GM21526 (cell line): ENCODE measurements around the gene VPS72.
"Not testable (repeated sequence)": the region's sequence is repeated elsewhere in the genome, so short reads cannot be mapped to it uniquely, and the experiment has no call there.

ENCODE experiments used
- ATAC-seq: cut with Tn5 transposase; IDR thresholded peaks from one replicate; pipeline ENCODE4 v1.9.1; 2021; ENCODE audit warnings: moderate library complexity; ENCODE audit not compliant: unreplicated experiment, low FRiP score

Gene VPS72

DNA sequence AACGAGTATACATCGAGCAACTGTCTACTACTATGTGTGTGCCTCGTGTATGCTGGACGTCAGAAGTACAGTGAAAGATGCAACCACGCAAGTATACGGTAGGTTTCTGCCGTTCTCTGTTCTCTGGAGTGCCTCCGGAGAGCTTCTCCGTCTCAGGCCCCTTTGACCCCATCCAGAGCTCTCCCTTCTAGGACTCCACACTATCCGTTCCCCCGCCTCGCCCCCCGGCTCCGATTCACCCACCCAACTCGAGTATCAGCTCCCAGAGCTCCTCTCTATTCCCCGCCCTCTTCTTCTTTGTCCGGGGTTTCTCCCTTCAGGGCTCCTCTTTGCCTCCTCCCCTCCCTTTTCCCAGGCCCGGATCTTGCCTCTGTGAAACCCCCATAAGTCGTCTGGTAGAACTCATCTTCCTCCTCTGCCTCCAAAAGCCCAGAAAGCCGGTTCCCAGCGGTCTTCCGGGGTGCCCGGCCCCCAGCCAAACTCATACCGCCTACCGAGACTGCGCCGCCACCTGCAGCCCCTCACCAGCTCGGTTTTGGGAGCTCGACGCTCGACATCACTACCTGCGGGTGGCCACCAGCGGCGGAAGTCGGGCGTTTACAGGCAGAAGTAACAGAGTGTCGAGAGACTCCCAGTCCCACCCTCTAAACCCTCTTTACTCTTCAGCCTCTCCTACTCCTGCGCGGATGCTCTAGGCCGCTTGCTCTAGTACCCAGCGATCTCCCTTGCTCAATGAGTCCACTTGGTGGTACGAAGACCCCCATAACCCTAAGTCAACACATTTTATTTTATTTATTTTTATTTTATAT, at the start of gene VPS72:
TSS of gene VPS72 (minus strand) at position 561 of the 809 bp plus-strand sequence. CDS start at position 485, 76 bp downstream.
- peak; percentile 79 for ATAC-seq

- no peak for ATAC-seq
Measured at GRCh38 chr1:151238467-151238739, 48.4 kb upstream of the VPS72 start.

- ATAC-seq = no peak
Measured at GRCh38 chr1:151237678-151238466, 47.9 kb upstream of the VPS72 start.

- ATAC-seq = no peak
Measured at GRCh38 chr1:151235235-151235634, 45.2 kb upstream of the VPS72 start.

GRCh38 chr1:151222130-151222529, 32.1 kb upstream of the VPS72 start:
- no peak for ATAC-seq

DNA sequence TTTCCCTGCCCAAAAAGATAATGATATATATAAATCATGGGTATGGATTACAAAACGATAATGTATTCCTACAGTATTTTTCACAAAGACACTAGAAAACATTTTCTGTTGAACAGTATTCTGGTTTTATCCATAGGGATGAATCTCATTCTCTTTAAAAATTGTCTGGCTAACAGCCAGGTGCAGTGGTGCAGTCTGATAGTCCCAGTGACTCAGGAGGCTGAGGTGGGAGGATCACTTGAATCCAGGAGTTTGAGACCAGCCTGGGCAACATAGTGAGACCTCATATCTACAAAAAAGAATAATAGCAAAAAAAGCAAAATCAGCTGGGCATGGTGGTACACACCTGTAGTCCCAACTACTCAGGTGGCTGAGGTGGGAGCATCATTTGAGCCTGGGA, 31.6 kb upstream of the VPS72 start:
- ATAC-seq = no peak

- no peak for ATAC-seq
Measured at GRCh38 chr1:151213560-151213959, 23.6 kb upstream of the VPS72 start.

- no peak for ATAC-seq
Measured at GRCh38 chr1:151211972-151212705, 22.1 kb upstream of the VPS72 start.

DNA sequence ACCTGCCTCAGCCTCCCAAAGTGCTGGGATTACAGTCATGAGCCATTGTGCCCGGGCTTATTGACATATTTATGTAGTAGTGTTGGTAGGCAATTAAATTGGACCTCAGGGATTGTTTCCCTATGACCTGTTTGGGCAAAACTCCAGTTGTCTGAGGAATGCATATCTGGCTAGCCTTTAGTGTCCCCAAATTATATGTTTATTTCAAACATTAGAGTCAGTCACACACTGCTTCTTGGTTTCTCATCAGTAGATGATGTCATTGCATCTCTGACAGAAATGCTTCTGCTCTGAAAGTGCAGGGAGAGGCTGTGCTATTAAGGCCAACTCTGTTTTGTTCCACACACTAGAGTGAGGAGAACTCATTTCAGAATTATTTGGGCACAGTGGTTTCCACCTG, 20.8 kb upstream of the VPS72 start:
- ATAC-seq = no peak

- not testable (repeated sequence) for ATAC-seq
Measured at GRCh38 chr1:151205381-151205965, 15.5 kb upstream of the VPS72 start.

DNA sequence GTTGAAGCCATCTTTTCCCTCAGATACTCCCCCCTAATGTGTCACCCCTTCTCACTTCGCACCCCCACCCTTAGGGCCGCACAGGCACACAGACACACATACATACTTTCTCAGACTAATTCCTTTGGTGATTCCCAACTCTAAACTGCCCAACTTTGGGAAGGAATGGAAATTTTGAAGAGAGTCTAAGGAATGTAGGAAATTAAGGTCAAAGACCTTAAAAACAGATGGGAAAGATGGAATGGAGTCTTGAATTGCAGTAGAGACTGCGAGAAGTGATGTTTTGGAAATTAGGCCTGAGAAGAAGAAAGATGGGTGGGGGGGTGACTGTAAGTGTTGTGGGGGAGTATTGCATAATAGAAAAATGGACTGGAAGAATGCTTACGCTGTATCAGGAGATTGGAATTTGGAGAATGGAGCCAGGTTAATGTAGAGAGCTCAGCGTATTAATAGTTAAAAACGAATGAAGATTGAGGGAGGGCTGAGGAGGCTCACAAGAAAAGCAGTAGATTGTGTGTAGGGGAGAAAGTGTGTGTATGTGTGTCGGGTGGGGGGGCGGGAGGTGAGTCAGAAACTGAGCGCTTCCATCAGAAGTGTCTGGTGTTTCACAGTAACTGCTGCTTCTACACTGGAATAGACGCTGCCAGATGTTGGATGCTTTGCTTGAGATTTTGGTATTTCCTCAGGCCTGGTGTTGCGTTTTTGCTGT, 10.0 kb upstream of the VPS72 start:
- no peak for ATAC-seq

- ATAC-seq = peak; percentile 75
Measured at GRCh38 chr1:151198254-151199127, 8.5 kb upstream of the VPS72 start, which contains the start of gene PIP5K1A. Gene PIP5K1A, plus strand, starts transcription at chr1:151198552. Its CDS starts 445 bp downstream, at chr1:151198997.

DNA sequence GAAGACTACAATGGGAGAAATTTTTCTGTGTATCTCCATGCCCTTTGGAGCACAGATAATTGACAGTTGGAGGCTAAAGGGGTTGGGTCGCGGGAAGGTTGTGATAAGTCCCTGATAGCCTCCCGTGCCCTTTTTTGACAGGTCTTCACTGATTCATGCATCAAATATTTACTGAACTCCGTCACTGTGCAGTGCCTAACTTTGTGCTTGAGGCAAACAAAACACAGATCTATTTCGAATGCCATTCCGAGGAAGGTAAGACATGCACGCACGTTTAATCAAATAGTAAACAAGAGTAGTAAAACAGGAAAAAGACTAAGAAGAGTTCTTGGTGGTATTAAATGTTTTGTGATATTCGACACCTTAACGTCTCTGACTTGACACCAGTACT, 7.9 kb upstream of the VPS72 start:
- ATAC-seq = no peak

GRCh38 chr1:151196292-151196800, 6.3 kb upstream of the VPS72 start:
- no peak for ATAC-seq

DNA sequence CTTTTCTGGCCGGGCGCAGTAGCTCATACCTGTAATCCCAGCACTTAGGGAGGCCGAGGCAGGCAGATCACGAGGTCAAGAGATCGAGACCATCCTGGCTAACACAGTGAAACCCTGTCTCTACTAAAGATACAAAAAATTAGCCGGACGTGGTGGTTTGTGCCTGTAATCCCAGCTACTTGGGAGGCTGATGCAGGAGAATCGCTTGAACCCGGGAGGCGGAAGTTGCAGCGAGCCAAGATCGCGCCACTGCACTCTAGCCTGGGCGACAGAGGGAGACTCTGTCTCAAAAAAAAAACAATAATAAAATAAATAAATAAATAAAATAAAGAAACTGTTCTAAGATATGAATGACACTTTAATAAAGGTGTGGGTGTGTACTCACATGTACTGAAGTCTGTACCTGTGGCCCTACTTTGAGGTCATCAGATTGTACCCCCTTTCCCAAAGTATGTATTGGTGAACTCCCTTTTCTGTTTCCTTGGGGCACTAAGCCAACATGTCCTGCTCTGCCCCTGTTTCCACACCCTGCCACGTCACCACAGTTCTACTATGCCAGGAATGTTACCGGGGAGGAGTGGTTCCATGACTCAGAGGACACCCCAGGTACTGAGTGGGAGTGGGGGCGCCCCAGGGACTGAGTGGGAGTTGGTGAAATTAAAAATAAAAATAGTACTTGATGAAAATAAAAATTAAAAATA, 5.0 kb upstream of the VPS72 start:
- not testable (repeated sequence) for ATAC-seq

DNA sequence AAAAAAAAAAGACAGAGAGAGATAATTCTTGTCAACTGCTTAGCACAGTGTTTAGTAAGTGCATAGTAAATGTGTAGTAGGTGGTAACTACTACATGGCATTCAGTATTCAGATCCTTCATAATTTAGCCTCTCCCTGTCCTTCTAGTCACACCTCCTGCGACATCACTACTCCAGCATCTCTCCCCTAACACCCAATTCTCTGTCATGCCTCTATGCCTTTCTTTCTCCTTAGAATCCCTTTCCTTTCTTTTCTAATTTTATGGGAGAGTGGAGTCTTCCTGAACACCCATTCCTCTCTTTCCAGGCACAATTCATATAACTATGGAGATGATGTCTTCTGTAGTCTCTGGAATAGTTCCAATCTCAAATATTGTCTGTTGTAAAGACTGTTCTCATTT, 3.9 kb upstream of the VPS72 start:
- no peak for ATAC-seq

DNA sequence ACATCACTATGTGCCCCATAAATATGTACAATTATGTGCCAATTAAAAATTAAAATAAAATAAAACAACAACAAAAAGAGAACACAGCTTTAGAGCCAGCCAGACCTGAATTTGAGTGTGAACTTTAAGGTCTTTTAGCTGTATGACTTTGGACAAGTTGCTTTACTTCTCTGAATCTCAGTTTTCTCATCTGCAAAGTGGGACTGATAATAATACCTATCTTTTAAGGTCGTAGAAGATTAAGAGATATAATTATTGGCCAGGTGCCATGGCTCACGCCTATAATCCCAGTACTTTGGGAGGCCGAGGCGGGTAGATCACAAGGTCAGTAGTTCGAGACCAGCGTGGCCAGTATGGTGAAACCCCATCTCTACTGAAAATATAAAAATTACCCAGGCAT, 3.3 kb upstream of the VPS72 start:
- ATAC-seq = no peak

- ATAC-seq = no peak
Measured at GRCh38 chr1:151192047-151192446, 2.0 kb upstream of the VPS72 start.
